Adrenal gland (tissue), 12 donors: ENCODE results near the gene VIPR2. TPM values are rescaled to one million over a fixed set of nuclear protein-coding genes. Genes with fewer than 3 reads are reported as not detected.

Experiments
- DNase-seq, 7 donors: peaks; one replicate each; pipeline ENCODE4 v3.0.0-alpha.2; 2019 to 2020
- H3K27ac ChIP-seq, 5 donors: fragments of 200-600 bp; sonication (generic) in 4 of 5; 1 replicate in 3 of 5; 2 replicates in 2 of 5; pipeline versions ENCODE4 v1.5.1 to v1.8.0; 2016 to 2020; ENCODE audit warnings: mild to moderate bottlenecking in 1 of 5
- H3K27me3 ChIP-seq: fragments of 200-600 bp; 2 replicates; pipeline ENCODE4 v1.8.0; 2021
- H3K36me3 ChIP-seq, 2 donors: fragments of 200-600 bp; replicated peaks in 1 of 2; 1 replicate in 1 of 2; 2 replicates in 1 of 2; pipeline versions ENCODE4 v1.5.1 to v1.8.0; 2018 to 2022
- H3K4me1 ChIP-seq, 2 donors: fragments of 200-600 bp; replicated peaks in 1 of 2; 1 replicate in 1 of 2; 2 replicates in 1 of 2; pipeline versions ENCODE4 v1.5.1 to v1.8.0; 2018 to 2021
- H3K4me3 ChIP-seq, 4 donors: fragments of 200-600 bp; sonication (generic) in 3 of 4; one replicate each; pipeline ENCODE4 v1.5.1; 2016 to 2018
- H3K9me3 ChIP-seq, 3 donors: fragments of 200-600 bp; sonication (generic) in 1 of 3; replicated peaks in 1 of 3; 1 replicate in 2 of 3; 2 replicates in 1 of 3; pipeline versions ENCODE4 v1.5.1 to v1.8.0; 2016 to 2021
- POLR2A ChIP-seq, 2 donors: fragments of 450-650 bp; IDR thresholded peaks; one replicate each; pipeline ENCODE4 v1.6.1; 2017; ENCODE audit warnings: antibody characterized with exemption in 2 of 2, mild to moderate bottlenecking in 2 of 2, moderate library complexity in 1 of 2
- WGBS, 4 donors: extraction: QIAGEN DNeasy Blood & Tissue Kit in 2 of 4; methylation state at CpG; one replicate each; pipeline versions ENCODE4 v1.1.5 to v1.1.7; 2013 to 2017; 5-methylcytosine and 5-hydroxymethylcytosine counted together
- intact Hi-C, 2 donors: fragments of 100-400 bp; cut with DNase I; formaldehyde crosslinking; loops; one replicate each; pipeline versions ENCODE4 v1.14.1 to v1.15.0; 2022 to 2023
- polyA plus RNA-seq, 3 donors: library from polyadenylated mRNA; stranded (reverse); fragments of 200-250 nt in 2 of 3; fragments of 350-450 nt in 1 of 3; fragmentation: Illumina TruSeq in 1 of 3; extraction: RNeasy Lipid Tissue Mini Kit (QIAGEN cat#74804) in 1 of 3; gene quantifications; one replicate each; pipeline ENCODE4 v1.2.3, GENCODE V29; 2013 to 2014
- total RNA-seq, 9 donors: library from RNA; depleted of rRNA in 4 of 9; stranded (reverse); fragments of >200 nt in 4 of 9; fragments of 120-200 nt in 1 of 9; fragmentation: NEBNext Ultra II Directional in 1 of 9; extraction: Animal tissue kit (Norgen Biotek cat#: 25700) in 1 of 9; gene quantifications; one replicate each; pipeline versions ENCODE4 v1.1.0 to v1.2.4, GENCODE V29; 2013 to 2023
- TF ChIP-seq, protein P1 (sequence below), 6 experiments: fragments of 450-650 bp in 4 of 6; fragments of 200-600 bp in 2 of 6; sonication (generic) in 1 of 6; IDR thresholded peaks; 1 replicate in 5 of 6; 2 replicates in 1 of 6; pipeline versions ENCODE4 v1.5.1 to v1.8.0; 2016 to 2021; ENCODE audit warnings: antibody characterized with exemption in 6 of 6, mild to moderate bottlenecking in 2 of 6, moderate library complexity in 1 of 6
- donor health status: healthy with polysubstance abuse.
- donor health status: Bipolar disorder and iron deficiency.
- donor health status: DM: yes; HTN: yes; CAD: no.
- donor health status: DM: no; HTN: no; CAD: no.
- donor health status: DM: no; HTN: no; CAD: no.
- donor health status: DM: yes; HTN: yes; CAD: no.

Gene VIPR2
- total and polyA plus RNA-seq, 12 donors: 0.06 to 3.8 (median 0.80) TPM

DNA sequence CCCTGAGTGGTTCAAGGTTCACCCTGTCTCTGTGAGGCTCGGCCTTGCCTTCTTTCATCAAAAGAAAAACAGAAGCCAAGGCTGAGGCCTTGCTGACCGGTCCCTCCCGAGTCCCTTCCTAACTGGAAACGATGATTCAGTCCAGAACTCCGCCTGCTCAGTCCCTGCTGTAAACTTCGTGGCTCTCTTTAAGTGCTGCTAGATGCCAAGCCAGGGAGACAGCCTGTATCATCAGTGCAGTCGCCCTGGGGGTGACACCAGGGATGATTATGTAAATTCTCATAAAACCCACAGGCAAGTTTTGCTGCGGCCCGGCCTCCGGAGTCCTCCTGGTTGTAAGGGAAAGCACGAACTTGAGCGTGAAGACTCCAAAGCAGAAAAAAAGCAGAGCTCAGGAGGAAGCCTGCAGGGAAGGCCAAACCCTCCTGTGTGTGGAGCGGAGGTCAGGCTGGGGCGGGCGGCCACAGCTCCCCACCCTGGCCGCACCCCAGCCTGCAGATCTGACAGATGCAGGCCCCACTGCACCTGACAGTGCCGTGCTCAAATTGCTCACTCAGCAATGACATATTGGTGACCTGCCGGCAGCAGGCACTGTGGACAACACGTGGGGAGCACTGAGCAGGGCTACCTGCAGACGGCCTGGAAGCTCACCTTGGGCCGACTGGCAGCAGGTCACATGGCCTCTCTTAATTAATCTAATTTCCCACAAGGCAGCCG, 164.9 kb downstream of the VIPR2 start:
- intact Hi-C loops: loop anchor here (10.0 kb wide), 1 partner anchor 285 kb away; no protein-coding TSS in a partner anchor
- Histone ChIP-seq H3K4me1 (peaks cover 0 to 14% of the 10 kb centered on the region in 2 donors), H3K9me3 (peaks cover 0 to 9% (median 0%) of the 10 kb centered on the region in 3 donors), H3K27ac (peak overlapping the region in 3 of 5 donors; percentile 45 to 87 (median 84)), H3K4me3 (no peak overlapping the region), H3K27me3 (no peaks in the 10 kb centered on the region), H3K36me3 (no peaks in the 10 kb centered on the region)
- DNase-seq: peak; percentile 47 to 85 (median 67)
- whole genome bisulfite sequencing, 4 donors: 62 to 70% (median 63%) methylated on average over 16 to 22 of the region's 22 CpGs
- TF ChIP-seq, protein P1, sequence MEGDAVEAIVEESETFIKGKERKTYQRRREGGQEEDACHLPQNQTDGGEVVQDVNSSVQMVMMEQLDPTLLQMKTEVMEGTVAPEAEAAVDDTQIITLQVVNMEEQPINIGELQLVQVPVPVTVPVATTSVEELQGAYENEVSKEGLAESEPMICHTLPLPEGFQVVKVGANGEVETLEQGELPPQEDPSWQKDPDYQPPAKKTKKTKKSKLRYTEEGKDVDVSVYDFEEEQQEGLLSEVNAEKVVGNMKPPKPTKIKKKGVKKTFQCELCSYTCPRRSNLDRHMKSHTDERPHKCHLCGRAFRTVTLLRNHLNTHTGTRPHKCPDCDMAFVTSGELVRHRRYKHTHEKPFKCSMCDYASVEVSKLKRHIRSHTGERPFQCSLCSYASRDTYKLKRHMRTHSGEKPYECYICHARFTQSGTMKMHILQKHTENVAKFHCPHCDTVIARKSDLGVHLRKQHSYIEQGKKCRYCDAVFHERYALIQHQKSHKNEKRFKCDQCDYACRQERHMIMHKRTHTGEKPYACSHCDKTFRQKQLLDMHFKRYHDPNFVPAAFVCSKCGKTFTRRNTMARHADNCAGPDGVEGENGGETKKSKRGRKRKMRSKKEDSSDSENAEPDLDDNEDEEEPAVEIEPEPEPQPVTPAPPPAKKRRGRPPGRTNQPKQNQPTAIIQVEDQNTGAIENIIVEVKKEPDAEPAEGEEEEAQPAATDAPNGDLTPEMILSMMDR (IDR thresholded peaks at IDR 0.05): no peak
- TF ChIP-seq POLR2A (IDR thresholded peaks at IDR 0.05): no peak

GRCh38 chr7:158979023-158979529, 165.6 kb downstream of the VIPR2 start:
- Histone ChIP-seq H3K27ac (peak overlapping the region in 2 of 5 donors; percentile 84 to 87), H3K27me3 (no peaks in the 10 kb centered on the region), H3K4me1 (peaks cover 0 to 14% of the 10 kb centered on the region in 2 donors), H3K9me3 (peaks cover 0 to 9% (median 0%) of the 10 kb centered on the region in 3 donors), H3K36me3 (no peaks in the 10 kb centered on the region), H3K4me3 (no peak overlapping the region)
- no peak for DNase-seq
- TF ChIP-seq, protein P1 (IDR thresholded peaks at IDR 0.05): no peak
- no peak for TF ChIP-seq POLR2A (IDR thresholded peaks at IDR 0.05)
- intact Hi-C loops: loop anchor here (10.0 kb wide), 1 partner anchor 284 kb away; no protein-coding TSS in a partner anchor
- WGBS, 4 donors: 89 to 92% (median 91%) methylated on average over 18 of the region's 18 CpGs
